KBM-7 (cell line): ENCODE data around the gene TTC9C.
"Not testable (repeated sequence)": the region's sequence is repeated elsewhere in the genome, so short reads cannot be mapped to it uniquely, and the experiment has no call there.

Experiments used
- DNase-seq: peaks from one replicate; pipeline ENCODE4 v3.0.0-alpha.2; 2015
- in situ Hi-C: fragments of 300-500 bp; cut with MboI; formaldehyde crosslinking; loops from 2 replicates; pipeline ENCODE4 v1.14.3; 2020; ENCODE audit warnings: low sequenced_read_pairs, low pct_unique_long_range_greater_than_20kb, mixed read lengths

TTC9C gene

DNA sequence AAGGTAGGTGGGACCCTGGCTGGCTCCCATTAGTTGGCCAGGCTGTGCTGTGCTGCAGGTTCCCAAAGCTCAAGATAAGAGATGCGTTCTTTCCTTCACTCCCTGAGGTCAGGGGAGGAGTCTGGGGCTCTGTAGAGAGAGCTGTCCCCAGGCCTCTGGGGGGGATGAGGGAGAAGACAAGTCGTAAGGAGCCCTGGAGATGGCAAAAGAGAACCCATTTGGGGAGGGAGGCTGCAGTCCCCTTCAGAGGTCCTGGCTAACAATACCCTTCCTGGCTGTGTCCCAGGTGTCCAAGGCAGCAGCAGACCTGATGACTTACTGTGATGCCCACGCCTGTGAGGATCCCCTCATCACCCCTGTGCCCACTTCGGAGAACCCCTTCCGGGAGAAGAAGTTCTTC lies 19.9 kb upstream of the TTC9C start:
- DNase-seq: no peak
- in situ Hi-C loops: no loop called here

DNA sequence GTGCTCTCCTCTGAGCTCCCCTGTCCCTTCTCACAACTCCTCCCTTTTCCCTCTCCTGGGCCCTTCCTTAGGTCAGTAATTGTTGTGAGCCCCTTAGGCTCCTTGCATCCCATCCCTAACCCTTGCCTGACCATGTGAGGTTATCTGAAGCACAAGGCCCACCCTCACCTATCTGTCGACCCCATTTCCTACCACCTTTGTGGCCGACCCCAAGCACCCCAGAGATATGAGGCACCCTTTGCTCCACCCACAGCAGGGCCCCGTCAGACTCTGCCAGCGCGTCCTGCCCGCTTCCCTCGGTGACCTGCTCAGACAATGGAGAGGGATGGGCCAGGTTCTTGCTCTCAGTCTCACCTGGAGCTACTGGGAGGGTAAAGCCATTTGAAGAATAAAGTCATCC lies 19.5 kb upstream of the TTC9C start:
- in situ Hi-C loops: no loop called here
- DNase-seq: no peak

DNA sequence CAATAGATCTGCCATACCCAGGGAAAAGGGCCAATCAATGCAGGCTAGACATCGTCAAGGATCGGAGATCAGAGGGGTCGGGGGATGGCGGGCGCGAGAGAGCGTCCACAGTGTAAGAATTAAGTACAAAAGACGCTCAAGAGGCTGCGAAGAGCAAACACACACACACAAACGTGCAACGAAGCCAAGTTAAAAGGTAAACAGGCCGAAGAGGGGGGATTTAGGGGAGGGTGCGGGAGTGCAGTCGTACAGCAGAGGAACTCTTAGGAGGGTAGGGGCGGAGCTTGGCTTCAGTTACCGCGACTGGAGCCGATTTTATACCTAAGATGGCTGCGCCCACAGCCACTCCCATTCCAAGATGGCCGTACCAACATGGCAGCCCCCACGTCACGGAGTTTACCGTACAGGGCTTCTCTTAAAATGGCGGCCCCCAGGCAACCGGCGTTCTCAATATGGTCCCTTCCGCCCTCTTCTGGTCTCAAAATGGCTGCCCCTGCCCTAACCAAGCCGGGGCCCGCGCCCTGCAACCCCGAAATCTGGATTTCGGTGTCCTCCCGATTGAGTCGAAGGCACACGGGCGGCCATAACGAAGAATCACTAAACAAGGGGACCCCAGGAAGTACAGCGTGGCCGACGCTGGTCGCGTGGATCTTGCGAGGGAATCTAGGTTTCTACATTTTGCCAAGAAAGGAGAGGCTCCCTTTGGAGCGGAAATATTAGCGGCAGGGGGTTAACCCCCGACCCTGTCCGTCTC lies 18.9 kb upstream of the TTC9C start:
- in situ Hi-C loops: no loop called here
- no peak for DNase-seq

DNA sequence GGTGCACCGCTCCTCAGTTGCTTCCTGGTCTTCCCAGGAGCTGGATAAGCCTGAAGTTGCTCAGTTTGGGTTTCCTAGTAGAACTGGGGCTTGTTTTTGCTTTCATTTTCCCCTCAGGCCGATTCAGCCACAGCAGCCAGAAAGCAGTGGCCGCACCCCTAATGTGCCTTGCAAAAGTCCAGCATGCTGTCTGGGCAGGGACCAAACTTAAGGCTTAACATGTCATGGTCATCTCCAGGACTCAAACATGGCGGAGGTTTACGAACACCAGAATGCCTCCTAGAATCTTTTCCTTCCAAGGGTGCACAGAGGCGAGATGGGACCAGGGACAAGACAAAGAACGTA lies 18.3 kb upstream of the TTC9C start:
- DNase-seq: no peak
- in situ Hi-C loops: no loop called here

DNA sequence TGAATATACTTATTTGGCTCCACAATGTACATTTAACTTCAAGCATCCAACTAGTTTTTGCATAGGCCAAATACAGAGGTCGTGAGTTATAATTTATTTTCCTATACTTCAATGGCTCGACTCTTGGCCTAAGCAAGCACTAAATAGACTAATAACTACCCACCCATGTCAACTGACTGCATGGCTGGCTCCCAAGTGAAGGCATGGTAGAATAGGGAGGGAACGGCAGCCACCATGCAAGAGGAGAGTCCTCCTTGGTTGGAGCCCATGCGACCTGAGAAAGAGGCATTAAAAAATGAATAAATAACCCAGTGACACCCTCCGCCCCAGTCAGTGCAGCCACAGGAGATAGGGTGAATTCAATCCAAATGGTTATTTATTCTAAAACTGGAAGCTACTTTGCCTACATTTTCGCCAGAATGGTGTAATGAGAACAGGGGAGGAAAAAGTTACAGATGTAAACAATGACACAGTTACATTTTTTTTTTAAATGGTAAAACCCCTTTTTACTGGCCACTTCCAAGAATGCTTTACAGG lies 15.9 kb upstream of the TTC9C start:
- in situ Hi-C loops: no loop called here
- DNase-seq: no peak

DNA sequence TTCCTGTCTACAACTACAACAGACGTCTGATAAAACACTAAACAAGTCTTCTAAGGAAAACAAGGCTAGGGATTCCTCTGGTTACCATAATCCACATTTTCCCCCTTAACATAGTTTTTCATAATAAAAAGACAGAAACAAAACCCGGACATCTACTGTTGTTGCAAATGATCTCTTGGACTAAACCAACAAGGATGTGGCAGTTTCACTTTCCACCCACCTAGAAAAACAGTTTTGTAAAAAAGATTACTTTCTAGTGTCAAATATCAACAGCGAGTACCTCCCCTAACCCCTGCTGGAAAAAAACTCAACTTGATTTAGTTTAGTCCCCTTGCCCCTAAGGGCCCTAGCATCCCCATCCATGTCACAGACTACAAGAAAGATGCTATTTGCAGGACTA lies 15.4 kb upstream of the TTC9C start:
- no peak for DNase-seq
- in situ Hi-C loops: no loop called here

DNA sequence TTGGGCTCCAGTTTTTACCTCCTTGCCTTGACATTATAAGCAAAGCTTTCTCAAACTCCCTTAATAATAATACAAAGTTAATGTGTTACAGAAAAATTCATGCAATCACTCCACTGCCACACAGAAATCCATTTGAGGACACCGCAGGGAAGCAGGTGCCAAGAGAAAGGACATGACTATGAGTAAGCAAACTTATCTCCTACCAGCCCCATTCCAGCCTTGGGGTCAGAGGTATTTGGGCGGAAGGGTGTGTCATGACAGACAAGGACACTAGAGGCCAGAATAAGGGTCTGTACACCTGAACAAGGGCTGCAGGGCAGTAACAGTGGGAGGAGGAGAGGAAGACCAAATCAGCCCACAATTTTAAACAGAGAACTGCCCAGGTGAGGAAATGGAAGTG lies 14.9 kb upstream of the TTC9C start:
- in situ Hi-C loops: no loop called here
- DNase-seq: no peak

DNA sequence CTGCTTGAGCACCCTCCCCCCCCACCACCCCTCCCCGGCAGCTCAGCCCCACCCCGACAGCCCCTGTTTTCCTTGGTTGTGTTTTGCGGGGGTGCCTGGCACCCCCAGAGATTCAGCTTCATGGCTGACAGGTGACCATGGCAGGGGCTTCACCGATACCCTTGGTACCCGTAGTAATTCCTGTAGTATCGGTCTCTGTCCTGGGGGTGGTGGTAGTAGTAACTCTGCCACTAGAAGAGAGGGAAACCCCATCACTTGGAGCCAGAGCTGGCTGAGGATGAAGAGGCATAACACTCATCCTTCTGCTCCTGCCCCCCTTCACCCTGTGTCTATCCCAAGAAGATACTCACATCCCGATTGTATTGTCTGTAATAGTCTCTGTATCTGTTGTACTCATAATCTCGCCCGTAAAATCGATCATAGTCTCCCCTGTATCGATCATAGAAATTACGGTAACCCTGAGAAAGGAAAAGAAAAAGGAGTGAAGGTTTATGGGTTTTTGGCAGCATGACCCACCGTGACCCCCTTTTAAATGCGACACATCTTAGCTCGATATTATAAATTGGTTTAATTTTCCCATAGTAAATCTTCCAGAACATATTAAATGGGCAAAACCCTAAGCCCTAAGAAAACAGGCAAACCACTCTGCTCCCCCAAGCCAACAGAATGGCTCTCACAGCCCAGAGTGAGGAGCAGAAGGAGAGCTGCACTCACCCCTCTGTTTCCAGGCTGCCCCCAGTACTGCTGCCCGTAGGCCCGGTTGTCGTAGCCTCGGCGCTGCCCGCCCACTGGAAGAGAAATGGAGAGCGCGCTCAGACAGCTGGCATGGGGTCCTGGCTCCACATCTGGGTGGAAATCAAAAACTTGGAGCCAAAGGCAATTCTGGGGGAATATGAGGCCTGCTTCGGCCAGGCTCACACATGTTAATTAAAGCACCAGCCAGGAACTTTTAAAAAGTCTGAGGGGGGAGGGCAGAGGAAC lies 12.8 kb upstream of the TTC9C start:
- in situ Hi-C loops: no loop called here
- no peak for DNase-seq

DNA sequence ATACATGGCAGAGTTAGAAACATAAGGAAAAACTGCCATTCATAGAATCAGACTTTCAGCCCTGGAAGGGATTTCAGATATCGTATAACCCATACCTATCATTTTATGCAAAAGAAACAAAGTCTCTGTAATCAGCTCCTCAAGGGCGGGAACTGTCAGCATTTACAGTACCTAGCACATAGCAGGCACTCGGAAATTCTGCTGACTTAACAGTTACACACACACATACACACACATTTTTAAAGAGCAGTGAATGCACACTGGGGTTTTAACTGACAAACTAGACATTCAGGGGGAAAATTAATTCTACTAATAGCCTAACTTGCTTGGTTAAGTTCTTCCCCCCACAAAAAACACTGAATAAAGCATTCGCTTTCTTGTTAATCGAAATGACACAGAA lies 12.1 kb upstream of the TTC9C start:
- DNase-seq: no peak
- in situ Hi-C loops: no loop called here

DNA sequence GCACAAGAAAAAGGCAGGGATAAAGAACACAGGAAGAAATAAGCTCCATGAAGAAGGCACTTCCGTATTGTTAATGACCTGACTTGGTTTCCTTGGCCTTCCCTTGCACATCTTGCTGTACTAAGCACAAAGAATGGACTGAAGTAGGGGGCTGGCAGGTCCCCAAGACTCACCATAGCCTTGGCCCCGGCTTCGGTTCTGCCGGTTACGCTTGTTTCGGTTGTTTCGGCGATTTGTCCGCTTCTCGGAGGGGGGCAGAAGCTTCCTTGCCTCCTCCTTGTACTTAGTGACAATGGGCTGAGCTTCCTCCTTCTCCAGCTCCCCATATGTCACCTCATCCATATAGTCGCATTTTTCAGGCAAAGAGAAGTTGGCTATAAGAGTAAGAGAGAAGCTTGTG lies 11.5 kb upstream of the TTC9C start:
- in situ Hi-C loops: no loop called here
- DNase-seq: no peak

DNA sequence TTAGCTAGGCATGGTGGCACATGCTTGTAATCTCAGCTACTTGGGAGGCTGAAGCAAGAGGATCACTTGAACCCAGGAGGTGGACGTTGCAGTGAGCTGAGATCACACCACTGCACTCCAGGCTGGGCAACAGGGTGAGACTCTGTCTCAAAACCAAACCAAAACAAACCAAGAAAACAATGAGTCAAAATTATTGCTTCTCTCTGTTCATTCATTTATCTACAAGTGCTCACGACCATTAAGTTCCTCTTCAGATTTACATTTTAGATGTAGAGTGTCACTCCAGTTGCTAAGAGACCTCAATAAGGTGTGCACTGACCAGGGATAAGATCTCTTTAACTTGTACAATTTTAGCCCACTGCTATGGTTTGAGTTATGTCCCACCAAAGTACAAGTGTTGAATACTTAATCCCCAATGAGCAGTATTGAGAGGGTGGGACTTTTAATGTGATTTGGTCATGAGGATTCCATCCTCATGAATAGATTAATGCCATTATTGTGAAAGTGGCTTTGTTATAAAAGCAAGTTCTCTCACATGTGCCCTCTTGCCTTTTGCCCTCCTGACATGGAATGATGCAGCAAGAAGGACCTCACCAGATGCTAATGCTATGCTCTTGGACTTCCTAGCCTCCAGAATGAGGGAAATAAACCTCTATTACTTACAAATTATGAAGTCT lies 8.8 kb upstream of the TTC9C start:
- in situ Hi-C loops: no loop called here
- DNase-seq: no peak

DNA sequence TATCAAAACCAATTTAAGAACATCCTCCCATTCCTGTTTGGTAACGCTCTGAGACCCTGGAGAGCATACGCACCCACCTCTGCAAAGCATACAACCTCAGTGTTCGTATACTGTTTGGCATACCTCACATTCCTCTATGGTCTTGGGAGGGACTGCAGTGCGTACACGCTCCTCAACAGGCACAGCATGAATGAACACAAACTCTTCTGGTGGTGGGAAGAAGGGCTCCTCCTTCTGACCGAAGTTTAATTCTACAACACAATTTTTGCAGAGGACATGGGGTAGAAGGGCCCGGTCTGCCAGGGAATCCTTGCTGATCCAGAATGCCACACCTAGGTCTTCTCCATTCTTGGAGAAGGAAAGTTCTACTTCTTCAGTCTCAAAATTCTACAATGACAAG lies 6.3 kb upstream of the TTC9C start:
- DNase-seq: peak; percentile 49
- in situ Hi-C loops: no loop called here

DNA sequence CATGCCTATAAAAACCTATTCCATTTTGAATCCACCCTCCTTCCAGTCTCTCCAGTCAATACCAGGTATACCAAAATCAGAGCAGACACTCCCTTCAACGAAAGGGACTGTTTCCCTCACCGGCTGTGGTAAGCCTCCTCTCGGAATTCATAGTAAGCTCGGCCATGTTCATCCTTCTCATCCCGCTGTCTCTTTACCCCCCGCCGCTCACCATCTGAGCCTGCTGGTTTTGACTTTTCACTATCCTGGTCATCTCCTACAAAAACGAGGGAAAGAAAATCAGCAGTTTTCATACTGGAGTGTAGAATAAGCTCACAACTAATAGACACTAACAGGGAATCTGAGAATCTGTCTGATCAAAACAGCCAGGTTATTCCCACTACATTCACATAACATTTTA lies 4.1 kb upstream of the TTC9C start:
- in situ Hi-C loops: no loop called here
- no peak for DNase-seq

DNA sequence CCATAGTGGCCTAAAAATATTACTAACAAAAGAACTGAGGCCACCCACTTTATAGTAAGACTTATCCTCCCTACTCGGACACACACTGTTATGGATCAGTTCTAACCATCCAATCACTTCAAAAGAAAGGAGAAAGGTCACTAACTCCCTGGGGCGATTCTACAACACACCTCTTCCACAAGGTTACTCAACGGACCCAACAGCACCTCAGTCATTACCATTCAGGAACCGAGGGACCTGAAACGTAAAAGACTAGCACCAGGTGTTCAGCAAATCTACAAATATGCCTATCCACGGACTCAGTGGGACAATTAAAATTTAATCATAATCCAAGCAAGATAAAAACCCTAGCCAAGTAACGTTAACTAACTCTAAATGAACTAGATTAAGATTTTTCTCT lies 2.6 kb upstream of the TTC9C start:
- peak; percentile 5 for DNase-seq
- in situ Hi-C loops: no loop called here

DNA sequence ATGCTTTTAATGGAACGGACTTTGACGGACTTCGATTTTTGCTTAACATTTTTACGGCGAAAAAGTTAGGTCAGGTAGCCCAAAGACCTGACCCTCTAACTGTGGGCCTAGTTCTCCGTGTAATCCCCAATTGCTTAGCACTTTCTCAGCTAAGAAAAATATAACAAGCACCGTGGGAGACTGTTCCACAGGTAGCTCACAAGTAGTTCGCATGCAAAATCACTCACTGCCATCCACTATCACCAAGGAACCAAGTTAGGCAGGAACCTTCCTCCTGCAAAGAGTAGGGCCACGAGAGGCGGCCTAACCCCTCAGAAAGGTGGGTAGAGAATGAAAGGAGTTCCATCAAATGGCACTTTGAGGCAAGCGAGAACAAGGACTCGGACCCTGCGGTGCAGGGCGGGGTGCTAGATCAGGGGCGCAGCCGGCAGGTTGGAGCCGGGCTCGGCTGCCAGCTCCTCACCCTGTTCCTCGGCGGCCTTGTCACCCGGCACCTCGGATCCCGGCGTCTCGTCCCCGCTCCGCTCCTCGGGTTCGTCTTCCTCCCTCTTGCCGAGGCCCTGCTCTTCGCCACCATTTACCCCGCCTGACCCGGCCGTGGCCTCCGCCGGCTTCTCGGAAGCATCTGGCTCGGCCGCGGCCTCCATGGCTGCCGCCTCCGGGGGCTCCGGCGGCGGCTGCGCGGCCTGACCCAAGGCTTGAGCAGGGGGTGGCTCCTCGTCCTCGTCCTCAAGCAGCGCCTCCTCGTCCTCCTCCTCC lies 2.0 kb upstream of the TTC9C start:
- peak; percentile 14 for DNase-seq
- in situ Hi-C loops: no loop called here

DNA sequence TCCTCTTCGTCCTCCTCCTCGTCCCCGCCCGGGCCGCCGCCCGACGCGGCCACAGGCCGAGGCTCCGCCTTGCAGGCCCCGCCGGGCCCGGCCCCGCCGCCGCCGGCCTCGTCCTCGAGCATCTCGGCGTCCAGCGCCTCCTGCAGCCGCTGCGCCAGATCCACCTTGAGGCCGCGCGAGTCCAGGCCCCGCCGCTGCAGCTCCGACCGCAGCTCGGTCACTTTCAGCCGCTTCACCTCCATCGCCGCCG lies 1.4 kb upstream of the TTC9C start:
- in situ Hi-C loops: no loop called here
- no peak for DNase-seq

DNA sequence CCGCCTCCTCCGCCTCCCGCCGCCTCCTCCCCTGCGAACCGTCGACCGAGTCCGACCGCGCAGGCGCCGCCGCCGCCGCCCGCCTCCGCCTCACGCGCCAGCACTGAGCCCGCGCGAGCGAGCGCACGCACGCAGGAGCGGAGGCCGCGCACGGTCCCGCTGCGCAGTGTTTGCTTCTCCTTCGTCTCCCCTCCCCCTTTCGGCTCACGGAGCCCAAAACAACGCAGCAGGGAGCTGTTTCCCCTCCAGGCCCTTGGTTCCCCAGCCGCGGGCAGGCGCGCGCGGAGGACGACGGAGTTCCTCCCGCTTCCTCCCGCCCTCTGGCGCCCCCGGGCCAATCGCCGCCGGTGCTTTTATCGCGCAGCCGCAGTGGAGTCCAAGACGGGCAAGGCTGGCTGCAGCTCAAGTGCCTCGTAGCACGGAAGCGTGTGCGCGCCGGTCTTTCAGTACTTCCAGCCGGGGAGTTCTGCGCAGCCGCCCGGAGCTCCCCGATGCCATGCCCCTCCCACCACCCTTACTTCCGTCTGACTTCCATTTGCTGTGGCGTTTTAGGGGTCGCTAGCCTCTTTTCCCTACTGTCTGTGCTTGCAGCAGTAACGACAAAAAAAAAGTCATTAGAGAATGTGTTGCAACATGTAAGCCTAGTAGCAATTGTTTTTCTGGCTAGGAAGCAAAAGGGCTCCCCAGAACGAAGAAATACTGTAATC lies 968 bp upstream of the TTC9C start, which contains the start of gene HNRNPUL2:
HNRNPUL2 (minus strand) TSS at position 293 of the 707 bp plus-strand sequence. CDS start 301 bp downstream, outside the sequence.
- in situ Hi-C loops: no loop called here
- peak; percentile 99 for DNase-seq

DNA sequence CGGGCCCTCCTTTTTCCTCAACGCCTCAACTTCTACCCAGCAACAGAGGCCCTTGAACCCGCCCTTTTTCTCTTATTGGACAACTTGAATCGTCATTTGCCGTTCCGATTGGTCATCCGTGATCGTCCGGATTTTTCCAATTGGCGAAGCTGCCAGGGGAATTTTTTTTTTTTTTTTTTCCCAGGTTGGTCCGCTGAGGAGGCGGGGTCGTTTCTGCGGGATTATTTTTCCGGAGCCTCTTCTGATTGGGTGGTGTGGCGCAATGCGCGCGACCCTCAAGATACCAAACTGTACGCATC lies 465 bp upstream of the TTC9C start:
- in situ Hi-C loops: no loop called here
- DNase-seq: peak; percentile 99

DNA sequence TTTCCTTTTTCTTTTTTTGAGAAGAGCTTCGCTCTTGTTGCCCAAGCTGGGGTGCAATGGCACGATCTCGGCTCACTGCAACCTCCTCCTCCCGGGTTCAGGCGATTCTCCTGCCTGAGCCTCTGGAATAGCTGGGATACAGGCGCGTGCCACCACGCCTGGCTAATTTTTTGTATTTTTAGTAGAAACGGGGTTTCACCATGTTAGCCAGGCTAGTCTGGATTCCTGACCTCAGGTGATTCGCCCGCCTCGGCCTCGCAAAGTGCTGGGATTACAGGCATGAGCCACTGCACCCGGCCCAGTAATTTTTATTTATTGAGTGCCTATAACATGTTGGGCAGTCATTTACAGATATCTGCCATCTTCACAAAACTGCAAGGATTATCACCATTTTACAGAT lies 1.8 kb downstream of the TTC9C start:
- DNase-seq, in situ Hi-C loops: not testable (repeated sequence)
